Fibroblast of mammary gland (primary cell): ENCODE results near the gene MUC2.

Source experiments
- DNase-seq: peaks from one replicate; pipeline ENCODE4 v3.0.0-alpha.2; 2010; ENCODE audit warnings: low read depth
- H3K4me3 ChIP-seq: 2 replicates; pipeline ENCODE4 v1.5.1; 2011; ENCODE audit warnings: low read depth, mild to moderate bottlenecking, low read length, moderate library complexity; ENCODE audit not compliant: control insufficient read depth
- TF ChIP-seq, protein P1 (sequence below): conservative IDR thresholded peaks from 2 replicates; pipeline ENCODE4 v1.5.1; 2011; ENCODE audit warnings: low read depth, low read length, inconsistent platforms; ENCODE audit not compliant: control insufficient read depth, insufficient read depth

MUC2 gene

DNA sequence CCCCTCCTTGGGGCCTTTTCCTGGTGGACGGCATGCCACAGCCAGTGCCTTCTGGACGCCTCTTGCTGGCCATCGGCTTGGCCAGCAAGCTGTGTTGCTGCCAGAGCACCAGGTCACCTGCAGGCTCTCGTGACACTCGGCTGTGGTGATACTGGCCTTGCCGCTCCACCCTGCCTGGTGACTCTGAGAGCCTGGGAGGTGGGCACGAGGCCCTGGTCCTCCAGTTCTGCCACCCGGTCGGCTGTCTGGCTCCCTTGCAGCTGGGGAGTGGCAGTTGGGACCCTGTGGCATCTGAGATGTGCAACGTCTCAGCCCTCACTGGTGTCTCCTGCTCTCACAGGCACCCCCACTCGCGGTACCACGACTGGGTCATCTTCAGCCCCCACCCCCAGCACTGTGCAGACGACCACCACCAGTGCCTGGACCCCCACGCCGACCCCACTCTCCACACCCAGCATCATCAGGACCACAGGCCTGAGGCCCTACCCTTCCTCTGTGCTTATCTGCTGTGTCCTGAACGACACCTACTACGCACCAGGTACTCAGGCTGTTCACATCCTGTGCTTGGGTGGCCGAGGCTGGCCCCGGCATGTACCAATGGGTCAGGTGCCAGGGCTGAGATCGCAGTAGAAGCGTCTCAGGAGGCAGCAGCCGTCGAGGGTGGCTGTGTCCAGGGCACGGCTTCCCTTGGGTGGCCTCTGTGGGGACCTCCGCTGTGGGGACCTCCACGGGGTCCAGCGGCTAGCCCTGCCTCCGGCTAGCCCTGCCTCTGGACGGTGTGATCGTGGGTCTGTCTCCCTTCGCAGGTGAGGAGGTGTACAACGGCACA lies 26.0 kb downstream of the MUC2 start:
- H3K4me3 ChIP-seq: no peak overlapping the region
- no peak for DNase-seq
- TF ChIP-seq, protein P1, sequence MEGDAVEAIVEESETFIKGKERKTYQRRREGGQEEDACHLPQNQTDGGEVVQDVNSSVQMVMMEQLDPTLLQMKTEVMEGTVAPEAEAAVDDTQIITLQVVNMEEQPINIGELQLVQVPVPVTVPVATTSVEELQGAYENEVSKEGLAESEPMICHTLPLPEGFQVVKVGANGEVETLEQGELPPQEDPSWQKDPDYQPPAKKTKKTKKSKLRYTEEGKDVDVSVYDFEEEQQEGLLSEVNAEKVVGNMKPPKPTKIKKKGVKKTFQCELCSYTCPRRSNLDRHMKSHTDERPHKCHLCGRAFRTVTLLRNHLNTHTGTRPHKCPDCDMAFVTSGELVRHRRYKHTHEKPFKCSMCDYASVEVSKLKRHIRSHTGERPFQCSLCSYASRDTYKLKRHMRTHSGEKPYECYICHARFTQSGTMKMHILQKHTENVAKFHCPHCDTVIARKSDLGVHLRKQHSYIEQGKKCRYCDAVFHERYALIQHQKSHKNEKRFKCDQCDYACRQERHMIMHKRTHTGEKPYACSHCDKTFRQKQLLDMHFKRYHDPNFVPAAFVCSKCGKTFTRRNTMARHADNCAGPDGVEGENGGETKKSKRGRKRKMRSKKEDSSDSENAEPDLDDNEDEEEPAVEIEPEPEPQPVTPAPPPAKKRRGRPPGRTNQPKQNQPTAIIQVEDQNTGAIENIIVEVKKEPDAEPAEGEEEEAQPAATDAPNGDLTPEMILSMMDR: no peak

DNA sequence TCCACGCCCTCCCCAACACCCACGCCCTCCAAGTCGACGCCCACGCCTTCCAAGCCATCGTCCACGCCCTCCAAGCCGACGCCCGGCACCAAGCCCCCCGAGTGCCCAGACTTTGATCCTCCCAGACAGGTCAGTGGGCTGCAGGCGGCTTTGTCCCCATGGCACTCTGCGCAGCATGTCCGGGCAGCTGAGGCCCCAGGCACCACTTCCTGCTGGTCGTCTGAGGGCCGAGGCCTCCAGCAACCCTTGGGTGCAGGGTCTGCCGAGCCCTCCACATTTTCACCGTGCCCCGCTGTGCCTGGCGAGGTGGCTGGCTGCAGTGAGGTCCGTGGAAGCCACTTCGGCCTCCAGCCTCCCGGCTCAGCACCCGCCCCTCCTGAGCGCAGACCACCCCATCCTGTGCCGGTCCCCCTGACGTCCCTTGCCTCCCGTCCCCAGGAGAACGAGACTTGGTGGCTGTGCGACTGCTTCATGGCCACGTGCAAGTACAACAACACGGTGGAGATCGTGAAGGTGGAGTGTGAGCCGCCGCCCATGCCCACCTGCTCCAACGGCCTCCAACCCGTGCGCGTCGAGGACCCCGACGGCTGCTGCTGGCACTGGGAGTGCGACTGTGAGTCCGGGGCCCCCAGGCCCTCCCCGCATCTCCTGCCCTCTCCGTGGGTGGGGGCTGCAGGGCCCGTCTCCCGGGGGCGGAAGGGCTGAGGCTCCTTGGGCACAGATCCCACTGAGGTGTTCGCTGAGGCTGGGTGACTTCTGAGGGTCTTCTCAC lies 26.8 kb downstream of the MUC2 start:
- TF ChIP-seq, protein P1: no peak
- no peak for DNase-seq
- H3K4me3 ChIP-seq: no peak overlapping the region

DNA sequence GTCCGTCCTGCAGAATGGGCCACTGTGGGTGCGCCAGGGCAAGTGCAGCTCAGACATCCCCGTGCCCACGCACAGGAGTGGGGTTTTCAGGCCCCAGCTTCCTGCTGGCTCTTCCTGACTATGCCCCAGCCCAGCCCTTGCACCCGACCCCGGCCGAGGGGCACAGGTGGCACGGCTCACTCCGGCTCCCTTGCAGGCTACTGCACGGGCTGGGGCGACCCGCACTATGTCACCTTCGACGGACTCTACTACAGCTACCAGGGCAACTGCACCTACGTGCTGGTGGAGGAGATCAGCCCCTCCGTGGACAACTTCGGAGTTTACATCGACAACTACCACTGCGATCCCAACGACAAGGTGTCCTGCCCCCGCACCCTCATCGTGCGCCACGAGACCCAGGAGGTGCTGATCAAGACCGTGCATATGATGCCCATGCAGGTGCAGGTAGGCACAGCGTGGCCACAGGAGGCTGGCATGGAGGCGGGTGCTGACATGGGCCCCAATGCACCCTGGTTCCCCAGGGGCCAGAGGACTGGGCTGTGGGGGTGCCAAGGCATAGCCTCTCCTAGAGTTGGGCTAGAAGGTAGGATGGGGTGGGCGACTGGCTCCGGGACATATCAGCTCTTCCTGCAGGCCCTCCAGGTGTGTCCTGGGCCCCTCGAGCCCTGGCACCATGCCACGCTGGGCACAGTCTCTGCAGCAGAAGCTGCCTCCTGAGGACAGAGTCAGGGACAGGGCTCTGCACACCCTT lies 27.7 kb downstream of the MUC2 start:
- H3K4me3 ChIP-seq: no peak overlapping the region
- TF ChIP-seq, protein P1: no peak

DNA sequence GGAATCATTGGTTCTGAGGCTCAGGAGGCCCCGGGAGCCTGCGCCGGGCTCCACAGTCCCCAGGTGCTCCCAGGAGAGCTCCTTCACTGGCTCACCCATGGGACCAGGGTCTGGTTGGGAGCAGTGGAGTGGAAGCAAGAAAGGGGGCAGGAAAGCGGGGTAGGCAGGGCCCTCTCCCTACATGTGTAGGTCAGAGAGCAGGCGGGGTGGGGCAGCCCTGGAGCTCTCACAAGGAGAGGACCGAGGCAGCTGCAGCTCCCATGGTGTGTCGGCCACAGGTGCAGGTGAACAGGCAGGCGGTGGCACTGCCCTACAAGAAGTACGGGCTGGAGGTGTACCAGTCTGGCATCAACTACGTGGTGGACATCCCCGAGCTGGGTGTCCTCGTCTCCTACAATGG lies 28.3 kb downstream of the MUC2 start:
- H3K4me3 ChIP-seq: no peak overlapping the region
- no peak for DNase-seq
- TF ChIP-seq, protein P1: no peak

More for the DNA sequence above, 27.7 kb downstream of the MUC2 start:
- no peak for DNase-seq

DNA sequence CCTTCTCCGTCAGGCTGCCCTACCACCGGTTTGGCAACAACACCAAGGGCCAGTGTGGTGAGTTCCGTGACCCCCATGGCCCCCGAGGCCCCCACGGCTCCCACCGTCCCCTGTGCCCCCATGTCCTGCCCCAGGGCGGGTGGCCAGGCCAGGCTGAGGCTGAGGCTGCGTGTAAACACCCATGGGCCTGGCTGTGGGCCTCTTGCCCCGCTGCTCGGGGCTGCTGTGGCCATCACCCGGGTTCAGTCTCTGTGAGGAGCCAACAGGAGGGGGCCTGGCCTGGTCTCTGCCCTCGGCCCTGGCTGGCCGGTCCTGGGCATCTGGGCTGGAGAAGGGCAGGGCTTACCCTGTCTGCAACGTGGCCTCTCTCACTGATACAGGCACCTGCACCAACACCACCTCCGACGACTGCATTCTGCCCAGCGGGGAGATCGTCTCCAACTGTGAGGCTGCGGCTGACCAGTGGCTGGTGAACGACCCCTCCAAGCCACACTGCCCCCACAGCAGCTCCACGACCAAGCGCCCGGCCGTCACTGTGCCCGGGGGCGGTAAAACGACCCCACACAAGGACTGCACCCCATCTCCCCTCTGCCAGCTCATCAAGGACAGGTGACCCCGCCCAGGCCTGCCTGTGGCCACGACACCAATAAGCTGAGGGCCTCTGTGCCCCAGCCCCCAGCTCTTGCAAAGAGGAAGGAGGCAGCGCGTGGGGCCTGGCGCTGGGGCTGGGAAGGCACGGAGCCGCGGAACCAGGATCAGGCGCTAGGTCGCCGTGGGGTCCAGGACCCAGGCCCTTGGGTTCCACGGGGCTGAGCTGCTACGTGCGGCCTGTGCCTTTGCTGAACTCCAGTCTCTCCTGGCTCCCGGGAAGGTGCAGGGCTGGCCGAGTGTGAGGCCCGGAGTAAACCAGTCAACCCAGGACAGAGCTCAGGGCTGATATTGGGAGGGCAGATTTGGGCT lies 29.0 kb downstream of the MUC2 start:
- no peak for DNase-seq
- TF ChIP-seq, protein P1: no peak
- H3K4me3 ChIP-seq: no peak overlapping the region
